GM18873 (cell line): ENCODE results near the gene SYNCRIP.
"Not testable (repeated sequence)": the region's sequence is repeated elsewhere in the genome, so short reads cannot be mapped to it uniquely, and the experiment has no call there.

Experiments
- ATAC-seq: cut with Tn5 transposase; IDR thresholded peaks from one replicate; pipeline ENCODE4 v1.9.1; 2021; ENCODE audit warnings: mild to moderate bottlenecking, moderate library complexity, moderate number of reproducible peaks; ENCODE audit not compliant: unreplicated experiment, low FRiP score

The SYNCRIP gene

DNA sequence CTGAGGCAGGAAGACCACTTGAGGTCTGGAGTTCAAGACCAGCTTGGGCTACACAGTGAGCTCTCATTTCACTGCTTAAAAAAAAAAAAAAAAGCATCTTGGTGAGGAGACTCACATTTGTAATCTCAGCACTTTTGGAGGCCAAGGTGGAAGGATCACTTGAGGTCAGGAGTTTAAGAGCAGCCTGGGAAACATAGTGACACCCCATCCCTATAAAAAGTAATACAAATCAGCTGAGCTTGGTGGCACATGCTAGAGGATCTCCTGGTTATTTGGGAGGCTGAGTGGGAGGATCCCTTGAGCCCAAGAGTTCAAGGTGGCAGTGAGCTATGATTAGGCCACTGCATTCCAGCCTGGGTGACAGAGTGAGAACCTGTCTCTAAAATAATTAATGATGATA is 29.4 kb upstream of the SYNCRIP start:
- ATAC-seq, result no peak

DNA sequence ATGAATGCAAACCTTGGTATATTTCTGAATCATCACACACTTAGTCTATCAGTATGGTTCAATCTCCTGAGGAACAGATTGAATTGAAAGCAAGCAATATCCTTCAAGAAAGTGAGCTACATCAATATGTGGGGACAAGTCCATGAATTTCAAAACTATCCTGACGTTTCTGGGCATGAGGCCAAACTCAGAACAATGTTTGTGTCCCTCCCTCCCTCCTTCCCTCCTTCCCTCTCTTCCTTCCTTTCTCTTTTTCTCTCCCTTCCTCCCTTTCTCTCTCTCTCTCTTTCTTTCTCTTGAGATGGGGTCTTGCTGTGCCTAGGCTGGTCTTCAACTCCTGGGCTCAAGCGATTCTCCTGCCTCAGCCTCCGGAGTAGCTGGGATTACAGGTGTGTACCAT is 27.9 kb upstream of the SYNCRIP start:
- no peak for ATAC-seq

DNA sequence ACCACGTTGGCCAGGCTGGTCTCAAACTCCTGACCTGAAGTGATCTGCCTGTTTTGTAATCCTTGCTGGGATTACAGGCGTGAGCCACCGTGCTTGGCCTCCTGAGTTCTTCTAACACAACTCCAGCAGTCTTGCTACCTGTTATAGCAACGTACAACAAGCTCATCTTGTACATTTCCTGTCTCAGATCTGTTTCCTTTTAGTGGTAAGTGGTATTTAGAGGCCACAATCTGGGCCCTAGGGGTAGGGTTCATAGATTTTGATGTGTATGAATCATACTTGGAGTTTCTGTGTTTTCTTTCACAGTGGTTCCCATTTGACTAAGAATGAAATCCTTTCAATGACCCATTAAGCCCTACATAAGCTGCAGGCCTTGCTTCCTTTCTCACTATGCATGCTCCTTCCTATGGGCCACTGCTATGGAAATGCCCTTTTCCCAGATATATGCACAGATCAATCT is 27.1 kb upstream of the SYNCRIP start:
- ATAC-seq, result peak; percentile 97

DNA sequence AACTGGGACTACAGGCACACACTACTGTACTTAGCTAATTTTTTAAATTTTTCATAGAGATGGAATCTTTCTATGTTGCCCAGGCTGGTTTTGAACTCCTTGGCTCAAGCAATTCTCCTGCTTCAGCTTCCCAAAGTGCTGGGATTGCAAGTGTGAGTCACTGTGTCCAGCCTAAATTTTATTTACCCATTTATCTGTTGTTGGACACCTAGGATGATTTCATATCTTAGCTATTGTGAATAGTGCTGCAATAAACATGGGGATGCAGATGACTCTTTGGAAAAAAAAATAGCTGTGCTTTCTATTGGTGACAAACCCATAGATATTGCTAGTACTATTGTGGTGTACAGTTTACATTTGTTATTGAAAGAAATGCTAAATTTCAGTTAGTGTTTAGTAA is 19.6 kb upstream of the SYNCRIP start:
- ATAC-seq, result no peak

DNA sequence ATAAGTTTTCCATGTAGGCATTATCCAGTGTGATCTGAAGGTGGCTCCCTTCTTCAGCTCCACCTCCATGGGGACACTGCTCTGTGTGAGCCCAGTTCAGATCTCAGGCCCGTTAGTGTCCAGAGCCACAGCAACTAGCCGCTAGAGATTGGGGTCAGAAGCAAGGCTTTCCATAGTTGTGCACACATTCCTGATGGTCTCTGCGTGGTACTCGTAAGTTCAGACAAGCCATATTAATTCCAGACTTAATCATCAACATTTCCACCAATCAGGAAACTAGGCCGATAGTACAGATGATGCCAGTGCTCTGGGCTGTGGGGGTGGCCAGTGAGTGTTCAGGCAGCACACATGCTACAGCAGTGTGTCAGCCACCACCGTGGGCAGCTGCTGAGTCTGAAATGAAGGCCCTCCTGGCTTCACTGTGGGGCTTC is 17.5 kb upstream of the SYNCRIP start:
- ATAC-seq, result no peak

DNA sequence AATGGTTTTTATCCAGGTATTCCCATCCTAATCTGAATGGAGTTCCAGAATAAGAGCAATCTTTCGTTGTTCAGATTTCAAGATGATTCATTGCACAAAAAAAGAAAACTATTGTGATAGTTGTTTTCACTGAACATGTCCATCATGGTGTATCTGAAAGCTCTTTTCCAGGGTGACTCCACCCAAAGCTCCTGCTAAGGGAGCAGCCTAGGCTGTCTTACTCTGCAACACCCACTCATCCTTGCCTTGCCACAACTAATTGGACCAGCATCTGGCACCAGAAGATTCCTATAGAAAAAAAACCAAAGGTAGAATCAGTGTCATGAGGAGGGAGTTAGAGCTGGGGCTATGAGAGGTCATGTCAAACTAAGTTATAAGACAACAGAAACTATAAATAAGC is 7.9 kb upstream of the SYNCRIP start:
- ATAC-seq, result no peak

DNA sequence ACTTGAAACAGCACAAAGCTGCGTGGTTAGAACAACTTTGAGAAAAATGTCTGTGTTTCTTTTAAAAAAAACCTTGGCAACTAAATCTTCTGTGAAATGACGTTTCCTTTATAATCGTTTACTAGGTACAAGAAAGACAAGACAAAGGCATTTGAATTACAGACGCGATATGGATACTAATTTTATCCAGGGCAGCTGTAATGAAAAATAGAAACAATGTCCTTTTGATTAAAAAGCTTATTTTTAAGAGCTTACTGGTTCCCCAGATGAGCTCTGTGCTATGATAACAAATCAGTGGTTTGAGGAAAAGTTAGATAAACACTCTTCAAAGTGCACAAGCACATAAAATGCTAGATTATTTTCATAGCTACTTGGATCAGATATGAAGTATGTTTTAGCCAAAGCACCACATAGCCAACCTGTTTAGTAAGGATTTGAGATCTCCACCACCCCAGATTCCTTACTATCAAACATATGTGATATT is 1.6 kb upstream of the SYNCRIP start:
- no peak for ATAC-seq

DNA sequence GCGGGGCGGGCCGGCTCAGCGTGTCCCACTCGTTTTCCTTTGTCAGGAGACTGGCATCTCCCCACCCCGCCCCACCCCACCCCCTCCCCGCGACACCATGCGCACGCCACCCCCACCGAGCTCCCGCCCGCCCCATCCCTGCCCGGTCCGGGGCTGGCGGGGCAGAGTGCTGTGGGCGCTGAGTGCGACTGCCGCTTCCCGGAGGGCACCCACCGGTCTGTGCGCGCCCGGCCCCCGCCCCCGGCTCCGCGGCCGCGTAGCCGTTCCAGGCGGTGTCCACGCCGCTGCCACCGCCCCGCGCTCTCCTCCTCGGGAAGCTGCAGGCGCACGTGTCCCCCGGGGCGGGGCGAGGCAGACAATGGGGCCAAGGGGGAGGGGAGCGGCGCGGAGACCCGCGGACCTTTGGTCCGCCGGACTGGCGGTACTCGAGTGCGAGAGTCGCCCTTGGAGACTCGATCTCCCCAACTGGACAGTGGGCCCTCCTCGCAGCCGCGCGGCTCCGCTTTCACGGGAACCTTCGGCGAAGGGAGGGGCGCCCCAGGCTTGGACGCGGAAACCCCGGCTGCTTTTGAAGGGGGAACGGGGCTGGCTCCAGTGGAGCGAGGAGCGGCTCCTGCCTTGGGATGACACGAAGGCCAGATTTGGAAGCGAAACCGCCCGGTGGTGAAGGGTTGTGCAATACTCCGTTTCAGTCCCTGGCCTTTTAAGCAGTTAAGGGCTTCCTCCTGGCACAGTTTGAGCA is 1.0 kb upstream of the SYNCRIP start:
- peak; percentile 61 for ATAC-seq

DNA sequence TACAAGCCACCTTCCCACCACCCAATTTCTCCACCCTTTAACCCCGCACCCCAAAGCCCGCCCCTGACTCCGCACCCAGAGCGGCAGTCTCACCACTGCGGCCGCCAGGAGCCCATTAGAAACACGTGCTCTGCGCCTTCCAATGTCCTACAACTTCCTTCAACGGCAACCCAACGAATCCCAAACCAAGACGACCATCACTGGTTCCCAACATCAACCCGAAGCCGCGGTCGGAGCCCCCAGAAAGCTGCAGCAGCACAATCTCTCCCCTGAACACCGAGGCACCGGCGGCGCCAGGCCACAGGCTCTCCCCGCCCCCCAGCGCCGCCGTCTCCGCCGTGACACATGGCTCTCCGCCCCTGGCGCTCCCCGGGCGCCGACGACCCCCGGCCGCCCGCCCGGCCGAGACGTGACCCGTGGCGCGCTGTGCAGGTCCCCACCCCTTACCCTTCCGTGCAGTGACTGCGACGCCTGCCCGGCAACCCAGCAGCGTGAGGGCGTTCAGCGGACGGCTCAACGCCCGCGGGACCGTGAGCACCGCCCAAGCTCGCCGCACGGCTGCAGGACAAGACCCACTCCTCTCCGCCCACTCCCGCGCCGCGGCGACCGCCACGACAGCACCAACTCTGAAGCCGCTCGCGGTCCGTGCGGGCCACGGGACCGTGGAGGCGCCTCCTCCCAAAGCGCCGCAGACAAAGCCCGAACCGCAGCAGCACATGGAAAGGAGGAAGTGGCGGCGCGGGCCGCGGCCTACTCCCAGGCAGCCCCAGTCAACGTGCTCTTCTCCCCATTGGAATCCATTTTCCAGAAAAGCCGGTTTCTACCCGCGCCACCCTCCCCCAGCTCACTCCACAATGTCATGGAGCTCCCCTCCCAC is 551 bp downstream of the SYNCRIP start:
- no peak for ATAC-seq

DNA sequence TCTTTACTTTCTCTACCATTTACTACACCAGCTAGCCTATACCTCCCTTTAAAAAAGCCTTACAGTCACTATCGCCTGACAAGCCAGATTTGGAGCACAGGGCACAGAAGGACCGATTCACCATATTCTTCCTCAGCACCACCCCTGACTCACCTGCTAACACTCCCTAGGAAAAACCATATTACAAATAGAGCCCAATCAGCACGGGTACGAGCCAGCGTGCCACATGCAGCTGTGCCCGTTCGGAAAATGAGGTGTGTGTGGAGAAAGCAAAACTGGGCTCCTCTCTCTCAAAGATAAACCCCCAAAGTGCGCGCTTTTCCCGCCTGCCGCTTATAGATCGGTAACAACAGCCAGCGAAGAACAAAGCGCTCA is 1.2 kb downstream of the SYNCRIP start:
- ATAC-seq, result no peak

DNA sequence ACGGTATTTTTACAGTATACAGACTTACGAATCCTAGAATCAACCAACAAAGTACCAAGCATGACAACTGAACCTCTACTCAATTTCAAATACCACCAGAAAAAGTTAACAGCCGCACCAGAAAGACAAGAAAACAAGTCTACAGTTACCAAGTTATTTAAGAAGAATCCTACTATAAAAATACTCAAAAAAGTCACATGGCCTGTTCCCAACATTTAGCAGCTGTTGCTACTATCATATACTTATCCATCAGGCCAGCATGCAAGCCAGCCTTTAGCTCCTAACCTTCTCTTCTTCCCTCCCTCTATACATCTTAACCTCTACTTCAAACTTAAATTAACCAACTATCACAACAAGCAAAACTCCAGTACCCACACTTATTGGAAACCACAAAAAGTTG is 1.9 kb downstream of the SYNCRIP start:
- no peak for ATAC-seq

DNA sequence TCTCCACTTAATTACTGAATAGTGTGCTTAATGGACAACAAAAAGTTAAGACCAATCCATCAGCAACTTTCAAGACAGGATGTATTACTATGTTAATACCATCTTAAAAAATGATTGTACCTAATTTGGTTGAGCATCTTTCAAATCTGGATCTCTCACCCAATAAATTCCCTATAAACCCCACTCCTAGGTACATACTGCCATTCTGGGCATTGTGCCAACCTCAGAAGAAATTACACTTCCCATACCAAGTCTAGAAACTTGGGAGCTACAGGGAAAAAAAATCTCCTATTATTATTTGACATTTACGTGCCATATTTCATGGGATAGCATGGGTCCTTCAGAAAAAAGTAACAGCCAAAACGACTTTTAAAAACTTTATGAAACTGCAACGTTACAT is 5.1 kb downstream of the SYNCRIP start:
- no peak for ATAC-seq

DNA sequence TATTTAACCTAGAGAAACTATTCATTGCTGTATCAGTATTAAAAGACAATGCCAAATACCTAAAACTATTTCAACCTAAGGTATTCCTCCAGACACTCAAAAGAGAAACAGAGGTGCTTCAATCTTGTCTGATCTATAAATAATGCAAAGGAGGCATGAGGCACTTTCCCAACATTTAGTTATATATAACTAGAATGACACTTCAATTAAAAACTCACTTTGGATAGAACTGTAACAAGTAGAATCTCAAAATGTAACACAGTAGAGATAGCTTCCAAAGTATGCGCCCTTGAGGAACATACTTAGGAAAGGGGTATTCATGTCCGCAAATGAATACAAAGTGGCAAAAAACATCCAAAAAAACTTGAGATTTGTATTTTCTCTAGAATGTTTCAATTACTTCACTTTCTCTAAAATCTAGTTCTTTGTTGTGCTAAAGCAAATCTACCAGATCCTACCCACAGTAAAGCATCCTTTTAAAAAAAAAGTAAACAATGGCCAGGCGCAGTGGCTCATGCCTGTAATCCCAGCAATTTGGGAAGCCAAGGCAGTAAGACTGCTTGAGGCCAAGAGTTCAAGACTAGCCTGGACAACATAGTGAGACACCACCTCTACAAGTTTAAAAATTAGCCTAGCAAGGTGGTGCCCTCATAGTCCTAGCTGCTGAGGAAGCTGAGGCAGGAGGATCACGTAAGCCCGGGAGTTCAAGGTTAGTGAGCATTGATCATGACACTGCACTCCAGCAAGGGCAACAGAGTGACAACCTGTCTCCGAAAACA is 10.3 kb downstream of the SYNCRIP start:
- no peak for ATAC-seq

DNA sequence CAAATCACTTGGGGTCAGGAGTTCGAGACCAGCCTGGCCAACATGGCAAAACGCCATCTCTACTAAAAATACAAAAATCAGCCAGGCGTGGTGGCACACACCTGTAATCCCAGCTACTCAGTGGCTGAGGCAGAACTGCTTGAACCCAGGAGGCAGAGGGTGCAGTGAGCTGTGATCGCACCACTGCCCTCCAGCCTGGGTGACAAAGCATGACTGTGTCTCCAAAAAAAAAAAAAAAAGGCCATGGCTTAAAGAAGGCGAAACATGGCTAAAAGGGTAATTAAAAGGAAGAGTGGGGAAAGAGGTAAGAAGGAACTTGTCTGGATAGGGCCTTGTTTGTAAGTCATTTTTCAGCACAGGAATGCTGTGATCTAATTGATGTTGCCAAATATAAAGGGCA is 11.6 kb downstream of the SYNCRIP start:
- not testable (repeated sequence) for ATAC-seq

DNA sequence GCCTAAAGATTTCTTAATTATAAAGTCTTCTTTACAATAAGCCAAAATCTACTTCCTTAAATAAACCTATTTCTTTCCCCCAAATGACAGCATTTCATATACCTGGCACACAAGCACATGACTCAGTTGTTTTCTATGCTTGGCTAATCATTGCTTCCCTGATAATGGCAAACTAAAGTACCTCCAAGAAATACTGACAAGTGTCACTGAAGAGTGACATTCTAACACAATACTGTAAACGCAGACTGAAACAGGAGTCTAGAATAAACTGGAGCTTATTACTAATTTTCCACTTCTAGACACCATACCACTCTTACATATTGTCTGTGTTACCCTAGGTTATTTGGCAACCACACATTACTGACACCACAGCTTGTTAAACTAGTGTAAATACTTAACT is 14.3 kb downstream of the SYNCRIP start:
- ATAC-seq, result no peak

DNA sequence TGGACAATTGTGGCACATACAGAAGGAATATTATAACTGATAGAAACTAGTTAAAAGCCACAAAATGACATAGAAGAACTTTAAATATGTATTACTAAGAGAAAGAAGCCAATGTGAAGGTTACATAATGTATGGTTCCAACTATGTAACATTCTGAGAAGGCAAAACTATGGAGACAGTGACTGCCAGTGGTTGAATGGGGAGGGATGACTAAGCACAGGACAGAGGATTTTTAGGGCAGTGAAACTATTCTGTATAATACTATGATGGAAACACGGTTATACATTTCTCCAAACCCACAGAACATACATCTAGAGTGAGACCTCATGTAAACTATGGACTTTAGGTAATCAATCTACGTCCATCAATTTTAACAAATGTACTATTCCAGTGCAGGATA is 22.4 kb downstream of the SYNCRIP start:
- ATAC-seq, result no peak

DNA sequence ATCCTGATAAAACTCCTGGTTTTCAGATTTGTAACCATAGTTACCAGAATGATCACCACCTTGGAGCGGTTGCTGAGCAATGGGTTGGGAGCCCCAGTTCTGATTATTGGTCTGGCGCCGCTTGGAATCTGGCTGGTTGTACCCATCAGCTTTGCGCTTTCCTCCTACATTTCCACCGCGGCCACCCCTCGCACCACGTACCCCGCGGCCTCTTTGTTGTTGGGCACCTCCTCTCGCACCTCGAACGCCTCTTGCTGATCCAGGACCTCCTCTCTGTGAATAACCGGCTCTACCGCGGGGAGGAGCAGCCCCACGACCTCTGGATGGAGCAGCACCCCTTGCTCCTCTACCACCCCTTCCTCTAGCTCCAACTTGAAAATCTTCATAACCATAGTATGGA is 27.9 kb downstream of the SYNCRIP start:
- ATAC-seq, result no peak

DNA sequence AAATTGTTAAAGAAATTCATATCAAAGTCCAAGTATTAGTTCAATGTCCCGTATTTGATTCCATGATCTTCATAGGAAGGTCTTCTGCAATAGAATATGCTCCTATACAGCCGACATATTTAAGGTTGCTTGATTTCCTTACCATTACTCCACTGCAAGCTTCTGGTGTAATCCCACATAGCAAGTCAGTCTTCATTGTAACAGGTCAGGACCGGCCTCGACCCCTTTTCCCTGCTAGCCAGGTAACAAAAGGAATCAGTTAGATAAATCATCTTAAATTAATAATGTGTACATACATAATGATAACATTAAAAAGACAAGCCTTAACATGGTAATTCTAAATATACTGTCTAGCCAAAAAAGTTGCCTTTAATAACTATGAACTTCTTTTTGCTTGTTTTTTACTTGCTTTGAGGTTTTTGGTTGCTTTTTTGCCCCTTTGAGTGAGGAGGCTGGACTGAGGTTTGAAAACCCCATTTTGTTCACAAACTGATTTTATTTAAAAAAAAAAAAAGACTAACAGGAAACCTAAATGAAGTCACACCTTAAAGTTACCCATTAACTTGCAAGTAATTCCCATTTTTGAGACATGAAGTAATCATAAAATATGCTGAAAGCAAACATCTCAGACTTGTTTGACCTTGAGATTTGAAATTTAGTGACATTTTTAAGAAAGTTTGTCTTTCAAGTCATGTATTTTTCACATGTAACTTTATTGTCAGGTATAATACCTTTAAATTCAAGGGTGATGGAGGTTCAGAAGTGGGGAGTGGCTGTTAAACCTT is 29.8 kb downstream of the SYNCRIP start:
- no peak for ATAC-seq

DNA sequence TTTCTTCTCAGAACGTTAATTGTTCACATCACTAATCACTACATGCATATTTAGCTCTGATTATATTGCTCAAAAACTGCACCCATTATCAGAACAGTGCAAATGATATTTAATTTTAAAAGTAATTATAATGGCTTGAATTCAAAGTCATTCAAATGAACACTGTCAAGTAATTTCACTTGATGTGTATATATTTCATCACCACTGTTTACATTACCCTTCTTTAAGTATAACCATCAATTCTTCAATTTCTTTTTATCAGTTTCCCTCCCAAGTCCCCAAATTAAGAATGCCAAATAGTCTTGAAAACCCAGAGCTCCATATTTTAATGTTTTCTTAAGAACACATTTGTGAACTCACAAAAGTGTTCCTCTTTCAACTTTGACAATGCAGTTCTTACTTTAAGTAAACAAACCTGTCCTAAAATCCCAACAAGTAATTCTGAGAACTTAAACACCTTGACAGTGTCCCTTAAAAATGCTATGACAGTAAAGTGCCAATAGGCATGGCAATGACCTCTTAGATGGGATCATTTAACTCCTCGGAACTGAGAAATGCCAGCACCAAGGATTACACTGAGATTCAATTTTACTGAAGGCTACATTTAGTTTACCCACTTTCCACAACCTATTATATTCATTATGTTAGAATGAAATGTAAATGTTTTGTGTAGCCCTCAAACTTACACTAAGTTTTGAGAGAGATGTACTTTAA is 32.3 kb downstream of the SYNCRIP start:
- ATAC-seq, result no peak
